OCI-LY7 (cell line): Measurements from ENCODE around the gene KDM4B. TPM values are rescaled to one million over a fixed set of nuclear protein-coding genes. Genes with fewer than 3 reads are reported as not detected.

ENCODE experiments used
- BruUV-seq: library from RNA; stranded (reverse); fragments of 400-500 nt; replicated peaks from 2 replicates; lab custom pipeline; 2021; lab: Mats Ljungman, UMichigan
- CTCF ChIA-PET: fragments of 300-600 bp; sonication (Branson Sonifier 250); formaldehyde crosslinking; loops from one replicate; lab custom pipeline; 2022; ENCODE audit warnings: antibody characterized with exemption; ENCODE audit not compliant: unreplicated experiment; lab: Charles Lee
- POLR2A ChIA-PET: fragments of 300-600 bp; sonication (Branson Sonifier 250); formaldehyde crosslinking; loops from one replicate; lab custom pipeline; 2022; ENCODE audit warnings: antibody characterized with exemption; lab: Charles Lee
- DNase-seq: peaks from one replicate; pipeline ENCODE4 v3.0.0-alpha.2; 2015; ENCODE audit warnings: low spot score
- H2AFZ ChIP-seq: fragments of 200-600 bp; sonication (generic), shearing (Covaris generic); 2 replicates; pipeline ENCODE4 v1.6.1; 2014; ENCODE audit warnings: mild to moderate bottlenecking, antibody characterized with exemption, low read length, moderate library complexity
- H3K27ac ChIP-seq: fragments of 200-600 bp; sonication (generic); 2 replicates; pipeline ENCODE4 v1.5.1; 2014; ENCODE audit warnings: mixed run types, low read depth, mild to moderate bottlenecking, moderate library complexity, low read length, inconsistent platforms; ENCODE audit not compliant: poor library complexity, severe bottlenecking
- H3K36me3 ChIP-seq: fragments of 200-600 bp; sonication (generic); 2 replicates; pipeline ENCODE4 v1.6.1; 2014; ENCODE audit warnings: mild to moderate bottlenecking, antibody characterized with exemption, low read length, moderate library complexity, mixed read lengths; ENCODE audit not compliant: insufficient read depth
- H3K4me1 ChIP-seq: fragments of 200-600 bp; sonication (generic); 2 replicates; pipeline ENCODE4 v1.5.1; 2014; ENCODE audit warnings: mild to moderate bottlenecking, low read length; ENCODE audit not compliant: insufficient read depth, poor library complexity, severe bottlenecking
- H3K4me2 ChIP-seq: fragments of 200-600 bp; sonication (generic); 2 replicates; pipeline ENCODE4 v1.6.1; 2014; ENCODE audit warnings: mild to moderate bottlenecking, low read length
- H3K4me3 ChIP-seq: fragments of 200-600 bp; sonication (generic); 2 replicates; pipeline ENCODE4 v1.5.1; 2014; ENCODE audit warnings: mild to moderate bottlenecking, low read depth, low read length; ENCODE audit not compliant: poor library complexity, severe bottlenecking
- H3K79me2 ChIP-seq: fragments of 200-600 bp; sonication (generic); 2 replicates; pipeline ENCODE4 v1.6.1; 2016; ENCODE audit warnings: low read depth, mild to moderate bottlenecking, low read length, moderate library complexity, mixed read lengths; ENCODE audit not compliant: insufficient read depth
- H3K9me2 ChIP-seq: fragments of 200-600 bp; sonication (generic); 2 replicates; pipeline ENCODE4 v1.6.1; 2016; ENCODE audit warnings: mild to moderate bottlenecking, low read length, mixed read lengths; ENCODE audit not compliant: insufficient read depth
- H3K9me3 ChIP-seq: fragments of 200-600 bp; sonication (generic); 2 replicates; pipeline ENCODE4 v1.6.1; 2014; ENCODE audit warnings: mild to moderate bottlenecking, mixed run types, low read length, mixed read lengths
- H4K20me1 ChIP-seq: fragments of 200-600 bp; sonication (generic); 2 replicates; pipeline ENCODE4 v1.6.1; 2014; ENCODE audit warnings: mild to moderate bottlenecking, antibody characterized with exemption, low read length, moderate library complexity, mixed read lengths; ENCODE audit not compliant: insufficient read depth
- EZH2phosphoT487 ChIP-seq: fragments of 200-600 bp; sonication (generic); IDR thresholded peaks from 2 replicates; pipeline ENCODE4 v1.6.1; 2018; ENCODE audit warnings: low read depth, borderline replicate concordance, mild to moderate bottlenecking, mixed run types, antibody characterized with exemption, low read length, moderate library complexity, mixed read lengths
- intact Hi-C: fragments of 100-400 bp; cut with micrococcal nuclease; formaldehyde crosslinking; loops from one replicate; pipeline ENCODE4 v1.10.0; 2022; ENCODE audit not compliant: unreplicated experiment
- total RNA-seq, 2 experiments: library from RNA; depleted of rRNA in 1 of 2; stranded (reverse); fragments of >200 nt in 1 of 2; shearing (Covaris generic) in 1 of 2; gene quantifications; 2 replicates each; pipeline ENCODE4 v1.2.3, GENCODE V29; 2014 to 2022
- TF ChIP-seq, protein P1 (sequence below): fragments of 200-600 bp; sonication (generic); conservative IDR thresholded peaks from 2 replicates; pipeline ENCODE4 v1.5.1; 2014; ENCODE audit warnings: mild to moderate bottlenecking, antibody characterized with exemption, low read length, moderate library complexity, mixed read lengths

KDM4B gene
- total RNA-seq, 2 experiments from 2014 or later: 24.3 to 44.2 TPM

DNA sequence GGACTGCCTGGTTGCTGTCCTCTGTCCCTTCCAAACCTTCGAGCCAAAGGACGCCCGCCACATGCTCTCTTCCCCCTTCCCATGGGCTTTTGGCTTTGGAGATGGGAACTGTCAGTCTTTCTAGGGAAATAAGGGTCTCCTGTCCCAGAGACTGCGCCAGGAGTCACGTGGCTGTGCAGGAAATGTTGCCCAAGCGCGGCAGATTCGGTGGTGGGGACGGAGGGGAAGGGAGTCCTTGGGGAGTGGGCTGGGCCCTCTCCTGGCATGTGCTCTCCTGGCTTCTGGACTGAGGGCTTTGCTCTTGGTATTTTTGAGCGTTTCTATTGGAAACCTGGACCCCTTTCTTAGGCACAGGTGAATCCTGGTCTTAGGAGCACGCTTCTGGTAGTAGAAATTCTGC is 103.2 kb downstream of the KDM4B start:
- no peak for DNase-seq
- Histone ChIP-seq H3K4me3 (no peak overlapping the region), H2AFZ (no peak overlapping the region), H4K20me1 (no peaks in the 10 kb centered on the region), H3K9me2 (no peaks in the 10 kb centered on the region), H3K36me3 (no peaks in the 10 kb centered on the region), H3K4me2 (no peak overlapping the region), H3K27ac (no peak overlapping the region), H3K79me2 (no peaks in the 10 kb centered on the region), H3K9me3 (no peaks in the 10 kb centered on the region), H3K4me1 (no peaks in the 10 kb centered on the region)
- intact Hi-C loops: no loop called here
- BruUV-seq: no TSS peak
- TF ChIP-seq EZH2phosphoT487: no peak
- TF ChIP-seq, protein P1, sequence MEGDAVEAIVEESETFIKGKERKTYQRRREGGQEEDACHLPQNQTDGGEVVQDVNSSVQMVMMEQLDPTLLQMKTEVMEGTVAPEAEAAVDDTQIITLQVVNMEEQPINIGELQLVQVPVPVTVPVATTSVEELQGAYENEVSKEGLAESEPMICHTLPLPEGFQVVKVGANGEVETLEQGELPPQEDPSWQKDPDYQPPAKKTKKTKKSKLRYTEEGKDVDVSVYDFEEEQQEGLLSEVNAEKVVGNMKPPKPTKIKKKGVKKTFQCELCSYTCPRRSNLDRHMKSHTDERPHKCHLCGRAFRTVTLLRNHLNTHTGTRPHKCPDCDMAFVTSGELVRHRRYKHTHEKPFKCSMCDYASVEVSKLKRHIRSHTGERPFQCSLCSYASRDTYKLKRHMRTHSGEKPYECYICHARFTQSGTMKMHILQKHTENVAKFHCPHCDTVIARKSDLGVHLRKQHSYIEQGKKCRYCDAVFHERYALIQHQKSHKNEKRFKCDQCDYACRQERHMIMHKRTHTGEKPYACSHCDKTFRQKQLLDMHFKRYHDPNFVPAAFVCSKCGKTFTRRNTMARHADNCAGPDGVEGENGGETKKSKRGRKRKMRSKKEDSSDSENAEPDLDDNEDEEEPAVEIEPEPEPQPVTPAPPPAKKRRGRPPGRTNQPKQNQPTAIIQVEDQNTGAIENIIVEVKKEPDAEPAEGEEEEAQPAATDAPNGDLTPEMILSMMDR: no peak
- CTCF ChIA-PET: interaction anchor here (0.5 kb wide), 1 partner anchor 358 kb away, joined by 4 read pairs; no protein-coding TSS in a partner anchor
- POLR2A ChIA-PET: no interaction called here

DNA sequence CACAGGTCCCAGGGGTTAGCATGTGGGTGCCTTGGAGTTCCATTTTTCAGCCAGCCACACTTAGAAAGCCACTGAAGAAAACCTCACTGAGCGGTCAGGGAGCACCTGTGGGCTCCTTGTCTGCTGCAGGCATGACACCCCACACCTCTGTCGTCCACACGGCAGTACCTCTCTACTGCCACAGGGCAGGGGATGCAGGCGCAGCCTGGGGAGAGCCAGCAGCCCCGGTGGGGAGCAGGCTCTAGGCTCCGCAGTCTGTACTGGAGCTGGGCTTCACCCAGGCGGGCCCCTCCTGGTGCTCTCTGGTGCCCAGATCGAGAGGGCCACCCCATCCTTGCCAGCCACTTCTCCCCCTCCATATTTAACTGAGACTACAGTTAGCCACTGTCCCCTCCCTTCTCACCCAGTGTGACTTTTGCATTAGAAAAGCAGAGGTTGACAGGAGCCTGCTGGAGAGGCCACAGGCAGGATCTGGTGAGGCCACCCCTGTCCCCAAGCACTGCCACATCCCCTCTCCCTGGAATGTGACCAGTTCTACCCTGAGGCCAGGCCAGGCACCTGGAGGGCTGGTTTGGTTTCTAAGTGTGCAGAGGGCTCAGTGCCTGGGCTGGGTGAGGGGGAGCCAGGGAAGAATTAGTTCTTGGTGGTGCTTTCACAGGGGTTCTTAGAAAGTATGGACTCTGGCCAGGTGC is 104.4 kb downstream of the KDM4B start:
- no peaks in the 10 kb centered on the region for H3K36me3 ChIP-seq
- H4K20me1 ChIP-seq: no peaks in the 10 kb centered on the region
- CTCF ChIA-PET: no interaction called here
- POLR2A ChIA-PET: interaction anchor here (0.6 kb wide), 1 partner anchor 144 kb away, joined by 3 read pairs; no protein-coding TSS in a partner anchor
- H3K4me1 ChIP-seq: no peaks in the 10 kb centered on the region
- H3K9me3 ChIP-seq: no peaks in the 10 kb centered on the region
- H2AFZ ChIP-seq: no peak overlapping the region
- no peak overlapping the region for H3K4me2 ChIP-seq
- H3K79me2 ChIP-seq: no peaks in the 10 kb centered on the region
- no peak for DNase-seq
- no peaks in the 10 kb centered on the region for H3K9me2 ChIP-seq
- no peak overlapping the region for H3K4me3 ChIP-seq
- TF ChIP-seq EZH2phosphoT487: no peak
- TF ChIP-seq, protein P1: no peak
- no peak overlapping the region for H3K27ac ChIP-seq
- no TSS peak for BruUV-seq
- intact Hi-C loops: no loop called here

DNA sequence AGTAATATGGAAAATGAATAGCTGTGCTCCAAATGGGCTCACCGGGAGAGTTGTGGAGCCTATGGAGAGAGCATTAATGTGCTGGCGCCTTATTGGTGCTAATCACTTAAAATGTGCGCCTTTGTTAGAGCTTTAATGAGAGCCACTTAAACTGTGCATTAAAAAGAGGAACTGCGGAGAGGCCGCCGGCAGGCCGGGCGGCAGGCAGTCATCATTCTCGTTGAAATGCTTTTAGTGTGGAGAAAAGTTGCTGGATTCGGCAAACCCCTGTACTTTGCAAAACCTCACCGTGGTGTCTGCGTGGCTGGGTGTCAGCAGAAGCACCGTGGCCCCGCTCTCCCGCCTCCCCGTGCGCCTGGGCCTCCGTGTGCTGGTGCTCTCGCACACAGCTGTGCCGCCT is 105.5 kb downstream of the KDM4B start:
- no peaks in the 10 kb centered on the region for H4K20me1 ChIP-seq
- no peaks in the 10 kb centered on the region for H3K4me1 ChIP-seq
- H3K4me2 ChIP-seq: no peak overlapping the region
- H2AFZ ChIP-seq: no peak overlapping the region
- TF ChIP-seq, protein P1: no peak
- no peak for TF ChIP-seq EZH2phosphoT487
- no peak overlapping the region for H3K27ac ChIP-seq
- no peaks in the 10 kb centered on the region for H3K9me3 ChIP-seq
- POLR2A ChIA-PET: interaction anchor here (0.5 kb wide), 1 partner anchor 413 kb away, joined by 4 read pairs; no protein-coding TSS in a partner anchor
- H3K4me3 ChIP-seq: no peak overlapping the region
- no peaks in the 10 kb centered on the region for H3K36me3 ChIP-seq
- no peak for DNase-seq
- no TSS peak for BruUV-seq
- no peaks in the 10 kb centered on the region for H3K9me2 ChIP-seq
- intact Hi-C loops: no loop called here
- CTCF ChIA-PET: no interaction called here
- no peaks in the 10 kb centered on the region for H3K79me2 ChIP-seq
